ENCODE measurements around the gene OTOGL.

OTOGL gene

DNA sequence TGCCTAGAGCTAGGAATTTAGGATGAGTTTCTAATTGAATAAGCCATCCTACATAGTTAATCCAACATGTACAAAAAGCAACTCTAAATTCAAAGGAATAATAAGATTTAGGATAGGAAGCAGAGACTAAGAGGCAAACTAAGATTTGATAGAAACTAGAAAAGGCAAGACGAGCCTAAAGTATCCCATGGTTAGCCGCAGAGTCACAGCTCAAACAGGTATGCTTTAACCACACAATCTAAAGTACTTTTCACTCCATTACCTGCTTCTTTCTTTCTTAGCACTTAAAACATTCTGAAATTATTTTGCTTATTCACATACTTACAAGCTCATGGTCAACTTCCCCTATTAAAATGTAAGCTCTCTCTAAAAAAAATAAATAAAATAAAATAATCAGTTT, 51.8 kb downstream of the OTOGL start:
- no peak overlapping the region for H3K27ac ChIP-seq (ENCODE audit: low read depth, low read length)
- no peak for TF ChIP-seq EZH2phosphoT487 (IDR thresholded peaks at IDR 0.05; ENCODE audit: borderline replicate concordance, low read length)
- no peak for TF ChIP-seq CTCF (IDR thresholded peaks at IDR 0.05; ENCODE audit: low read depth, low read length, poor library complexity, severe bottlenecking)
- H3K27me3 ChIP-seq (ENCODE audit: control insufficient read depth, low read length) = no peaks in the 10 kb centered on the region
- H3K4me1 ChIP-seq (ENCODE audit: control insufficient read depth, low read length) = no peaks in the 10 kb centered on the region
- no peak overlapping the region for H3K4me2 ChIP-seq (ENCODE audit: low read length)
- no peaks in the 10 kb centered on the region for H4K20me1 ChIP-seq (ENCODE audit: control insufficient read depth, insufficient read depth, low read depth, low read length)
- no peaks in the 10 kb centered on the region for H3K36me3 ChIP-seq (ENCODE audit: control insufficient read depth, low read length)
- H3K79me2 ChIP-seq (ENCODE audit: control insufficient read depth, low read length) = no peaks in the 10 kb centered on the region
- no peaks in the 10 kb centered on the region for H3F3A ChIP-seq (ENCODE audit: control insufficient read depth, insufficient read depth)
- H3K9me3 ChIP-seq (ENCODE audit: control insufficient read depth, insufficient read depth, low read length) = no peaks in the 10 kb centered on the region
- H3K4me3 ChIP-seq (ENCODE audit: low read length) = no peak overlapping the region
- no peaks in the 10 kb centered on the region for H3K9me2 ChIP-seq (replicated peaks; ENCODE audit: control insufficient read depth, low read length)

- no peak overlapping the region for H3K4me2 ChIP-seq (ENCODE audit: low read length)
- H3K9me3 ChIP-seq (ENCODE audit: control insufficient read depth, insufficient read depth, low read length) = no peaks in the 10 kb centered on the region
- no peaks in the 10 kb centered on the region for H3K36me3 ChIP-seq (ENCODE audit: control insufficient read depth, low read length)
- no peak overlapping the region for H3K27ac ChIP-seq (ENCODE audit: low read depth, low read length)
- no peaks in the 10 kb centered on the region for H3F3A ChIP-seq (ENCODE audit: control insufficient read depth, insufficient read depth)
- no peaks in the 10 kb centered on the region for H3K79me2 ChIP-seq (ENCODE audit: control insufficient read depth, low read length)
- H3K27me3 ChIP-seq (ENCODE audit: control insufficient read depth, low read length) = no peaks in the 10 kb centered on the region
- no peak overlapping the region for H3K4me3 ChIP-seq (ENCODE audit: low read length)
- TF ChIP-seq CTCF (IDR thresholded peaks at IDR 0.05; ENCODE audit: low read depth, low read length, poor library complexity, severe bottlenecking) = no peak
- TF ChIP-seq EZH2phosphoT487 (IDR thresholded peaks at IDR 0.05; ENCODE audit: borderline replicate concordance, low read length) = no peak
- H3K4me1 ChIP-seq (ENCODE audit: control insufficient read depth, low read length) = no peaks in the 10 kb centered on the region
- H4K20me1 ChIP-seq (ENCODE audit: control insufficient read depth, insufficient read depth, low read depth, low read length) = no peaks in the 10 kb centered on the region
- no peaks in the 10 kb centered on the region for H3K9me2 ChIP-seq (replicated peaks; ENCODE audit: control insufficient read depth, low read length)
Measured at GRCh38 chr12:80154261-80154660, 54.9 kb downstream of the OTOGL start.

GRCh38 chr12:80156306-80156705, 57.0 kb downstream of the OTOGL start:
- no peaks in the 10 kb centered on the region for H3K36me3 ChIP-seq (ENCODE audit: control insufficient read depth, low read length)
- no peaks in the 10 kb centered on the region for H3K4me1 ChIP-seq (ENCODE audit: control insufficient read depth, low read length)
- no peaks in the 10 kb centered on the region for H3K27me3 ChIP-seq (ENCODE audit: control insufficient read depth, low read length)
- H3K9me2 ChIP-seq (replicated peaks; ENCODE audit: control insufficient read depth, low read length) = no peaks in the 10 kb centered on the region
- H3K4me2 ChIP-seq (ENCODE audit: low read length) = no peak overlapping the region
- no peaks in the 10 kb centered on the region for H3F3A ChIP-seq (ENCODE audit: control insufficient read depth, insufficient read depth)
- TF ChIP-seq EZH2phosphoT487 (IDR thresholded peaks at IDR 0.05; ENCODE audit: borderline replicate concordance, low read length) (no peak), CTCF (IDR thresholded peaks at IDR 0.05; ENCODE audit: low read depth, low read length, poor library complexity, severe bottlenecking) (no peak)
- H3K27ac ChIP-seq (ENCODE audit: low read depth, low read length) = no peak overlapping the region
- no peaks in the 10 kb centered on the region for H3K79me2 ChIP-seq (ENCODE audit: control insufficient read depth, low read length)
- no peaks in the 10 kb centered on the region for H3K9me3 ChIP-seq (ENCODE audit: control insufficient read depth, insufficient read depth, low read length)
- no peaks in the 10 kb centered on the region for H4K20me1 ChIP-seq (ENCODE audit: control insufficient read depth, insufficient read depth, low read depth, low read length)
- no peak overlapping the region for H3K4me3 ChIP-seq (ENCODE audit: low read length)

DNA sequence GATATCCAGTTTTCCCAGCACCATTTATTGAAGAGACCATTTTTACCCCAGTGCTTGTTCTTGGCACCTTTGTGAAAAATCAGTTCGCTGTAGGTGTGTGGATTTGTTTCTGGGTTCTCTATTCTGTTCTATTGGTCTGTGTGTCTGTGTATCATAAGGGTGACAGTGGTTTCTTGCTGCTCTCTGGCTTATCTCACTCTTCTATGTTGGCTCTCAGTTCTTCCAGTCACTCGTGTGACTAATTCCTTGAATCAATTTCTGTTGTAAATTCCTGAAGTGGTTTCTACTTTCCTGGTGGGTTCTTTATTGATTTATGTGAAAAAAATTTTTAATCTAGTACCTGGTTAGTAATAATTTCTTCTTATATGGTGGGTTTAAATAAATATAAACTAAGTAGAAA, 58.3 kb downstream of the OTOGL start:
- no peaks in the 10 kb centered on the region for H3K9me3 ChIP-seq (ENCODE audit: control insufficient read depth, insufficient read depth, low read length)
- no peak for TF ChIP-seq CTCF (IDR thresholded peaks at IDR 0.05; ENCODE audit: low read depth, low read length, poor library complexity, severe bottlenecking)
- TF ChIP-seq EZH2phosphoT487 (IDR thresholded peaks at IDR 0.05; ENCODE audit: borderline replicate concordance, low read length) = no peak
- no peak overlapping the region for H3K4me3 ChIP-seq (ENCODE audit: low read length)
- no peaks in the 10 kb centered on the region for H3K9me2 ChIP-seq (replicated peaks; ENCODE audit: control insufficient read depth, low read length)
- no peak overlapping the region for H3K27ac ChIP-seq (ENCODE audit: low read depth, low read length)
- H3F3A ChIP-seq (ENCODE audit: control insufficient read depth, insufficient read depth) = no peaks in the 10 kb centered on the region
- H3K27me3 ChIP-seq (ENCODE audit: control insufficient read depth, low read length) = no peaks in the 10 kb centered on the region
- H3K36me3 ChIP-seq (ENCODE audit: control insufficient read depth, low read length) = no peaks in the 10 kb centered on the region
- no peaks in the 10 kb centered on the region for H3K79me2 ChIP-seq (ENCODE audit: control insufficient read depth, low read length)
- H3K4me1 ChIP-seq (ENCODE audit: control insufficient read depth, low read length) = no peaks in the 10 kb centered on the region
- no peak overlapping the region for H3K4me2 ChIP-seq (ENCODE audit: low read length)
- no peaks in the 10 kb centered on the region for H4K20me1 ChIP-seq (ENCODE audit: control insufficient read depth, insufficient read depth, low read depth, low read length)
